Measurements from ENCODE around the gene XPNPEP3. TPM values are rescaled to one million over a fixed set of nuclear protein-coding genes. Genes with fewer than 3 reads are reported as not detected.

The XPNPEP3 gene
- 5.8 and 10.2 TPM in 2 replicates for total RNA-seq

GRCh38 chr22:40856513-40857308 lies at the start of gene XPNPEP3, which contains the start of gene ST13:
XPNPEP3 (plus strand) TSS chr22:40857148; CDS start chr22:40857182, 34 bp downstream.
ST13 (minus strand) TSS chr22:40856639; CDS start chr22:40856540, 99 bp downstream.

GRCh38 chr22:40818747-40819598 lies 38.0 kb upstream of the XPNPEP3 start, which contains the start of gene SLC25A17:
SLC25A17 (minus strand) TSS chr22:40819346; CDS start chr22:40819248, 98 bp downstream.

GRCh38 chr22:40862013-40862412 lies 5.1 kb downstream of the XPNPEP3 start, which contains the start of gene DNAJB7:
DNAJB7 (minus strand) TSS chr22:40862113; CDS start chr22:40861994, 119 bp downstream.

GRCh38 chr22:40950962-40951794 lies 94.2 kb downstream of the XPNPEP3 start, which contains the start of gene RBX1:
RBX1 (plus strand) TSS chr22:40951378; CDS start chr22:40951399, 21 bp downstream.

Other genes starting within 250 kb of the XPNPEP3 start
- gene MRTFA, start 220.4 kb upstream of the XPNPEP3 start, total RNA-seq, result 17.4 and 19.5 TPM in 2 replicates
- gene MCHR1, start 177.7 kb upstream of the XPNPEP3 start, total RNA-seq, result 0.13 and 0.25 TPM in 2 replicates
- gene SLC25A17, start 37.8 kb upstream of the XPNPEP3 start, total RNA-seq, result 12.3 and 12.4 TPM in 2 replicates
- gene ST13, start 509 bp upstream of the XPNPEP3 start, total RNA-seq, result 272 and 330 TPM in 2 replicates
- gene DNAJB7, start 5.0 kb downstream of the XPNPEP3 start, total RNA-seq, result not detected in 2 replicates
- 63.9 and 68.0 TPM in 2 replicates for gene RBX1, start 94.2 kb downstream of the XPNPEP3 start, total RNA-seq
- 28.3 and 38.4 TPM in 2 replicates for gene EP300, start 235.4 kb downstream of the XPNPEP3 start, total RNA-seq